Measurements from ENCODE around the gene ANKRD17. TPM values are rescaled to one million over a fixed set of nuclear protein-coding genes. Genes with fewer than 3 reads are reported as not detected.

The ANKRD17 gene
- total RNA-seq, 3 donors from 2014 or later, result 65.7 to 66.2 (median 66.1) TPM

DNA sequence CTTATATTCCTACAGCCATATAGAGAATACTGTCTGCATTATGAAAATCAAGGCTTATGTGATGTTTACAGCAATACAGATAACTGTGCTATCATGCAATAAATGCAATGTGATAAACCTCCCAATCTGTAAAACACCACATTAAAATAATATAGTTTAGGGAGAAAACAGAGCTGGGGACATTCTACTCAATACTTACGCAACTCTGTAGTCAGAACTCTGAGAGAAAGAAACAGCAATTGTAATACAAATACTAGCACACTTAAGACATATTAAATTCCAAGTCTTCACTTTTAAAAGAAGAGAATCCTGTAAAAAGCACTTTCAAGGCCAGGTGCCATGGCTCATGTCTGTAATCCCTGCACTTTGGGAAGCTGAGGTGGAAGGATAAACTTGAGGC, 61.4 kb downstream of the ANKRD17 start:
- H3K27me3 Mint-ChIP-seq (ENCODE audit: low read depth), result no peaks in the 10 kb centered on the region
- DNase-seq (no peak), ATAC-seq (no peak)
- H3K4me1 Mint-ChIP-seq (ENCODE audit: low read depth), result peaks cover 33% of the 10 kb centered on the region
- no peaks in the 10 kb centered on the region for H3K9me3 Mint-ChIP-seq
- peaks cover 14% of the 10 kb centered on the region for H3K36me3 Mint-ChIP-seq (ENCODE audit: insufficient read depth)
- H3K4me3 Mint-ChIP-seq, result no peak overlapping the region

DNA sequence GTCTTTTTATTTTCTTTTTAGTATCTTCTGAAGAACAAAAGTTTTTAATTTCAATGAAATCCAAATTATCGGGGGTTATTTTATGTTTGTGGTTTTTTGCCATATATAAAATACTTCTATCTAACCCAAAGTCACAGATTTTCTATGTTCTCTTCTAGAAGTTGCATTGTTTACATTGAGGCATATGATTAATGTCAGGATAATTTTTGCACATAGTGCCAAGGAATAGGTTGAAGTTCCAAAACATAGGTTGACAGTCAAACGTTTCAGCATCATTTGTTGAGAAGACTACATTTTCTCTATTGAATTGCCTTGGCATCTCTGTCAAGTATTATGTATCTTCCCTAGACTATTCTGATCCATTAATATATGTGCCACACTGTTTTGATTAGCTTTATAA, 64.5 kb downstream of the ANKRD17 start:
- Mint-ChIP-seq H3K4me3 (no peak overlapping the region), H3K9me3 (no peaks in the 10 kb centered on the region), H3K4me1 (ENCODE audit: low read depth) (peaks cover 29% of the 10 kb centered on the region), H3K27me3 (ENCODE audit: low read depth) (no peaks in the 10 kb centered on the region), H3K36me3 (ENCODE audit: insufficient read depth) (peaks cover 17% of the 10 kb centered on the region)
- ATAC-seq (no peak), DNase-seq (no peak)

DNA sequence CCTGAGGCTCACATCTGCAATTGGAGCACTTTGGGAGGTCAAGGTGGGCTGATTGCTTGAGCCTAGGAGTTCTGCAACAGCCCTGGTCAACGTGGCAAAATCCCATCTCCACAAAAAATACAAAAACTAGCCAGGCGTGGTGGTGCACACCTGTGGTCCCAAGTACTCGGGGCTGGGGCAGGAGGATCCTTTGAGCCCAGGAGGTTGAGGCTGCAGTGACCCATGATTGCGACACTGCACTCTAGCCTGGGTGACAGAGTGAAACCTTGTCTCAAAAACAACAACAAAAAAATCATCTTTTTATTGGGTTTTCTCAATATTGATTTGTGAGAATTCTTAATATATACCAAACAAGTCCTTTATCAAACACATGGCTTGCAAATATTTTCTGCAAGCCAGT, 64.9 kb downstream of the ANKRD17 start:
- DNase-seq, result no peak
- peaks cover 18% of the 10 kb centered on the region for H3K36me3 Mint-ChIP-seq (ENCODE audit: insufficient read depth)
- H3K4me3 Mint-ChIP-seq, result no peak overlapping the region
- ATAC-seq, result no peak
- no peaks in the 10 kb centered on the region for H3K9me3 Mint-ChIP-seq
- peaks cover 25% of the 10 kb centered on the region for H3K4me1 Mint-ChIP-seq (ENCODE audit: low read depth)
- H3K27me3 Mint-ChIP-seq (ENCODE audit: low read depth), result no peaks in the 10 kb centered on the region

DNA sequence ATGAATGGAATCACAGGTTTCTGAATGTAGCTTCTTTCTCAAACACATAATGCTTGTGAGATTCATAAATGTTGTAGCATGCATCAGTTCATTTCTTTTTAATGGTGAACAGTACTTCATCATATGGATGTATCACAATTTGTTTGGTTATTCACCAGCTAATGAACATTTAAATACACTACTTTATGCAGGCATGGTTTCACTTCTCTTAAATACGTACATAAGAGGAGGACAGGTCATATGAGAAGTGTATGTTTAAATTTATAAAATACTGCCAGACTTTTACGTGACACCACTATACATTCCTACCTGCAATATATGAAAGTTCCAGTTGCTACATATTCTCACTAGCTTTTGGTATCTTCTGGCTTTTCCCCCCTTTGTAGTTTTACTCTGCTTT, 65.4 kb downstream of the ANKRD17 start:
- ATAC-seq, result no peak
- Mint-ChIP-seq H3K36me3 (ENCODE audit: insufficient read depth) (peaks cover 18% of the 10 kb centered on the region), H3K4me1 (ENCODE audit: low read depth) (peaks cover 26% of the 10 kb centered on the region), H3K4me3 (no peak overlapping the region), H3K27me3 (ENCODE audit: low read depth) (no peaks in the 10 kb centered on the region), H3K9me3 (no peaks in the 10 kb centered on the region)
- no peak for DNase-seq

DNA sequence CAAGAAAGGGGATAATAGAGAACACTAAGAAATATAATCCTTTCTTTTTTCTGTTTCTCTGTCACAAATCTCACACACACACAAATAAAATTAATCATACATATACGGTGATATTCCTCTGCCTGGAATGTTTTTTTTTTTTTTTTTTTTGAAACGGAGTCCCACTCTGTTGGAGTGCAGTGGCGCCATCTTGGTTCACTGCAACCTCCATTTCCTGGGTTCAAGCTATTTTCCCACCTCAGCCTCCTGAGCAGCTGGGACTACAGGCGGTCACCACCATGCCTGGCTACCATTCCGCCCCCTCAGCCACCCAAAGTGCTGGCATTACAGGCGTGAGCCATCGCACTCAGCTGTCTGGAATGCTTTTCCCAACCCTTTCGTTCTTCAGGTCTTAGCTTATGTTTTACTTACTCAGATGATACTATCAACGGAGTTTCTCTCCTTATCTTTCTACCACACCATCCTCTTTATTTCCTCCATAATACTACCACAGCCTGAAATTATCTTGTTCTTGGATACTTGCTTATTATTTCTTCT, 69.3 kb downstream of the ANKRD17 start:
- Mint-ChIP-seq H3K4me3 (no peak overlapping the region), H3K36me3 (ENCODE audit: insufficient read depth) (peaks cover 25% of the 10 kb centered on the region), H3K27me3 (ENCODE audit: low read depth) (no peaks in the 10 kb centered on the region), H3K4me1 (ENCODE audit: low read depth) (peaks cover 35% of the 10 kb centered on the region), H3K9me3 (no peaks in the 10 kb centered on the region)
- ATAC-seq, result no peak
- DNase-seq, result no peak

DNA sequence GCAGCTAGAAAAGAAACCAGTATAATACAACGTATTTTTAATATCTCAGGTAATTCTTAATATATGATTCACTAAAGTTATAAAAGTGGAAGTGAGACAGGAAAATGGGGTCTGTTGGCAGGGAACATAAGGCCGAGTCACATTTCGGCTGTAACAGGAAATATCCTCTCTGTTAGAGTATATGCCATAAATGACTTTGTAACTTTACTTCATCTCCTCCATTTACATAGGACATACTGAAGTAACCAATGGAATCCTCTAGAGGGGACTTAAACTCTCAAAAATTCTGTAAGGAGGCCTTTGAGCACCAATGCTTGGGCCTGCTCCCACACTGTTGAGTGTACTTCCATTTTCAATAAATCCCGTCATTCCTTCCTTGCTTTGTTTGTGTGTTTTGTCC, 71.3 kb downstream of the ANKRD17 start:
- peaks cover 28% of the 10 kb centered on the region for H3K4me1 Mint-ChIP-seq (ENCODE audit: low read depth)
- no peaks in the 10 kb centered on the region for H3K9me3 Mint-ChIP-seq
- DNase-seq, result no peak
- peaks cover 29% of the 10 kb centered on the region for H3K36me3 Mint-ChIP-seq (ENCODE audit: insufficient read depth)
- H3K27me3 Mint-ChIP-seq (ENCODE audit: low read depth), result no peaks in the 10 kb centered on the region
- ATAC-seq, result no peak
- no peak overlapping the region for H3K4me3 Mint-ChIP-seq

DNA sequence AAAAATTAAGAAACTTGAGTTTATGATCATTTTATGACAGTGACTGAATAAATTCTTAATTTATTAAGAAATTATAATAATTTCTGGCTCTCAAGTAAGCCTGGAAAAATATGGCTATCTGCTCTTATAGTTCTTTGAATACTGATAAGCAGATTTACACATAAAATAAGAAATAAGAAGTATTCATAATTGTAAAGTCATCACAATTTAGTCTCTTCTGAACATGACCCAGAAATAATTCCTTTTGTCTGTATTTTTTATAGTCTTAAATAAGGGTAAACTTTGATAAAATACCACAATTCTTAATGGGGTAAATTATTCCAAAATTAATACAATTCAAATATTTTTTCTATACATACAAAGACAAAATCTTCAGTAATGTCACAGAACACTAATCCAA, 72.7 kb downstream of the ANKRD17 start:
- DNase-seq (no peak), ATAC-seq (no peak)
- Mint-ChIP-seq H3K4me1 (ENCODE audit: low read depth) (peaks cover 27% of the 10 kb centered on the region), H3K9me3 (no peaks in the 10 kb centered on the region), H3K27me3 (ENCODE audit: low read depth) (no peaks in the 10 kb centered on the region), H3K4me3 (no peak overlapping the region), H3K36me3 (ENCODE audit: insufficient read depth) (peaks cover 28% of the 10 kb centered on the region)

DNA sequence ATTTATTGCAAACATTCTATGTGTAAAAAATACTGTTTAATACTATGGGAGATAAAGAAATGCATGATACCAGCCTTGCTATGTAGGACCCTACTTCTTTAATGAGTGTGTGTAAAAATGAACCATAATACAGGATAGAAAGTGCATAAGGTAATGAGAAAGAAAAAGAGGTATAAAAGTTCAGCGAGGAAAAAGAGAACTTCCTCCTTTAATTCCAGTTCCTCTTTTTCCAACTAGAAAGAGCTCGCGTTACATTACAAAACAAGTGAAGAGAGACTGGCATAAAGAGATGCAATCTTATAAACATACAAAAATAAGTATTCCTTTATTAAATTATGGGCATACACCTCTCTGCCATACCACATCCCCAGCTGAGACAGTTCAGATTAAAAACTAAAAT, 77.4 kb downstream of the ANKRD17 start:
- Mint-ChIP-seq H3K4me1 (ENCODE audit: low read depth) (peaks cover 31% of the 10 kb centered on the region), H3K36me3 (ENCODE audit: insufficient read depth) (peaks cover 18% of the 10 kb centered on the region), H3K9me3 (peaks cover 2% of the 10 kb centered on the region), H3K4me3 (no peak overlapping the region), H3K27me3 (ENCODE audit: low read depth) (no peaks in the 10 kb centered on the region)
- ATAC-seq (no peak), DNase-seq (no peak)

DNA sequence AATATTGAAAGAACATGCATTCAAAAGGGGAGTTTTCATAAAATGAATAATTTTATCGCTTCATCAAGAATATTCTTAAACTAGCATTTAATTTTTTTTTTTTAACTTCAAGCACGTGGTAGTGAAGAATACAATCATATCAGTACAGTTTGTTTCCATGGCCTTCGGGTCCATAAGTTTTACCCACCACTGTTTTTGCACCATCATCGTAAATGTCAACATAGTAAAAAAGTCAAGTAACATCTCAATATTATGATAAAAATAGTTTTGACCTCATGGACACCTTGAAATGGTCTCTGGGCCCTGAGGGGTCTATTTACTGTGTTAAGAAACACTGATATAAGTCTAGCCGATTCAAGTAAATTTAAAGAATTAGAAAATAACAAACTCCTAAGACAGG, 80.2 kb downstream of the ANKRD17 start:
- Mint-ChIP-seq H3K27me3 (ENCODE audit: low read depth) (no peaks in the 10 kb centered on the region), H3K4me3 (no peak overlapping the region), H3K9me3 (peaks cover 24% of the 10 kb centered on the region), H3K4me1 (ENCODE audit: low read depth) (peaks cover 44% of the 10 kb centered on the region), H3K36me3 (ENCODE audit: insufficient read depth) (peaks cover 42% of the 10 kb centered on the region)
- ATAC-seq (no peak), DNase-seq (no peak)

DNA sequence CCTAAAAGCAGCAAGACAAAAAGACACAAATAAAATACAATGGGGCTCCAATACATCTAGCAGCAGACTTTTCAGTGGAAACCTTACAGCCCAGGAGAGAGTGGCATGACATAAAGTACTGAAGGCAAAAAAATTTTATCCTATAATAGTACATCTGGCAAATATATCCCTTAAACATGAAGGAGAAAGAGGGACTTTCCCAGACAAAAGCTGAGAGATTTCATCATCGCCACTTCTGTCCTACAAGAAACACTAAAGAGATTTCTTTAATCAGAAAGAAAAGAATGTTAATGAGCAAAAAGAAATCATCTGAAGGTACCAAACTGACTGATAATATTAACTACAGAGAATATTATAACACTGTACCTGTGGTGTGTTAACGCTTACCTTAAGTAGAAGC, 86.4 kb downstream of the ANKRD17 start:
- H3K27me3 Mint-ChIP-seq (ENCODE audit: low read depth), result no peaks in the 10 kb centered on the region
- peaks cover 84% of the 10 kb centered on the region for H3K36me3 Mint-ChIP-seq (ENCODE audit: insufficient read depth)
- peaks cover 27% of the 10 kb centered on the region for H3K4me1 Mint-ChIP-seq (ENCODE audit: low read depth)
- no peak overlapping the region for H3K4me3 Mint-ChIP-seq
- H3K9me3 Mint-ChIP-seq, result peaks cover 30% of the 10 kb centered on the region
- DNase-seq (no peak), ATAC-seq (no peak)

DNA sequence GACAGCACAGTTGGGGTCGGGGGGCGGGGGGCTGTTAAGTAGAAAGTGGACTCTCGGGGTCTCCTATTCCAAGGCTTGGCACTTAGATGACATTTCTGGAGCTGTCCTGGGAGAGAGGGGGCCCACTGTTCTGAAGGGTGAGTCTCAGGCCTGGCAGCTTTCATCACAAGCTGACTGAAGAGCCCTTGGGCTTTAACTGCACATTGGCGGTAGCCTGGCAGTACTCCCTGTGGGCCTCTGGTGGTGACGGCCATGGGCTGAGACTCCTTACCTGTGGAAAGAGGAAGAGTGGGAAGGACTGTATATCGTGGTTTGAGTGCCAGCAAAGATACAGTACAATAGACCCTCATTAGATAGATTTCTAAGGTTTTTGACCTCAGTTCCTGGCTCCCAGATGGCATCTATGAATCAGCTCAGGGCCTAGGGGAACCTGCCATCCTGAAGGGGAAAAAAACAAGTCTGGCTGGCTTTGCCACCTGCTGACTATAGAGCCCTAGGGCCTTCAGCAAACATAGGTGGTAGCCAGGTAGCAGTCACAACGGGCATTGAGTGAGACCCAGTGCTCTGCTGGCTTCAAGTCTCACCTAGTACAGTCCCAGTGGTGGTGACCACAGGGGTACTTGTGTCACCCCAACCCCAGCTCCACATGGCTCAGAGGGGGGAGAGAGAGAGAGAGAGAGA, 87.9 kb downstream of the ANKRD17 start:
- DNase-seq (no peak), ATAC-seq (no peak)
- Mint-ChIP-seq H3K27me3 (ENCODE audit: low read depth) (no peaks in the 10 kb centered on the region), H3K4me1 (ENCODE audit: low read depth) (peaks cover 21% of the 10 kb centered on the region), H3K4me3 (no peak overlapping the region), H3K9me3 (peaks cover 29% of the 10 kb centered on the region), H3K36me3 (ENCODE audit: insufficient read depth) (peaks cover 82% of the 10 kb centered on the region)

DNA sequence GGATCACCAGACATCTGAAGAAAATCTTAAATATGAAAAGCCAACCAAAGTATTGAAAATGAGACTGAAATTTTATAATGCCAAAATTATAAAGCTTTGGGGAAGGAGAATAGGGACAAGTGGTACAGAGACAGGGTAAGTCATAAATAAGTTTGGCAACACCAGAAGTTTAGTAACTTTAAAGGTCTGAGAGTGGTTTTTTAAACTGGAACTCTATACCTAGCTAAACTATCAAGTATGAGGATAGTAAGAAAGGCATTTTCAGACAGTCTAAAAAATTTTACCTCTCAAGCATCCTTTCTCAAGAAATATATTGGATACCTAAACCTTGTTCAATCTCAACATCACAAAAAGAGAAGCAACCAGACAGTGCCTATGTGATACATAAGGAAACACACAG, 92.4 kb downstream of the ANKRD17 start:
- Mint-ChIP-seq H3K36me3 (ENCODE audit: insufficient read depth) (peaks cover 57% of the 10 kb centered on the region), H3K4me1 (ENCODE audit: low read depth) (peaks cover 2% of the 10 kb centered on the region), H3K4me3 (no peak overlapping the region), H3K27me3 (ENCODE audit: low read depth) (no peaks in the 10 kb centered on the region), H3K9me3 (peaks cover 8% of the 10 kb centered on the region)
- DNase-seq (no peak), ATAC-seq (no peak)

DNA sequence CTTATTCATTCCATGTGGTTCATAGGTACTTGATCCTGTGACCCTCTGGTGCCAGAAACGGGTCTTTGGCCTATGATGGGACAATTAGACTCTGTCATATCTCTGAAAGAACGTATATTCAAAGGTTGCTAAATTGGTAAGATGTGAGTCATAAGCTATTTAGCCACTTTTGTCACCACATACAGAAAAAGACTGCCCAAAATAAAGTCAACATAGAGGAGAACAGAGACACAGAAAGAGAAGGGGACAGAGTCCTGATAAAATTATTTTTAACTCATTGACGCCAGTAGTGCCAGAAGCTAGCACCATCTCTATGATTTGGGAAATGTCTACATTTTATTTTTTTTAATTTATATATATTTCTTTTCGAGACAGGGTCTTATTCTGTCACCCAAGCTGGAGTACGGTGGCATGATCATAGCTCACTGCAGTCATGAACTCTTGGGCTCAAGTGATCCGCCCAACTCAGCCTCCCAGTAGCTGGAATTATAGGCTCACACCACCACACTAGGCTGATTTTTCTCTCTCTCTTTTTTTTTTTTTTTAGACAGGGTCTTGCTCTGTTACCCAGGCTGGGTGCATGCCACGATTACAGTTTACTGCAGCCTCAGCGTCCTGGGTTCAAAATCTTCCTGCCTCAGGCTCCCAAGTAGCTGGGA, 96.9 kb downstream of the ANKRD17 start:
- peaks cover 50% of the 10 kb centered on the region for H3K36me3 Mint-ChIP-seq (ENCODE audit: insufficient read depth)
- H3K27me3 Mint-ChIP-seq (ENCODE audit: low read depth), result no peaks in the 10 kb centered on the region
- no peak for ATAC-seq
- no peak overlapping the region for H3K4me3 Mint-ChIP-seq
- H3K4me1 Mint-ChIP-seq (ENCODE audit: low read depth), result peaks cover 2% of the 10 kb centered on the region
- peaks cover 3% of the 10 kb centered on the region for H3K9me3 Mint-ChIP-seq
- no peak for DNase-seq

DNA sequence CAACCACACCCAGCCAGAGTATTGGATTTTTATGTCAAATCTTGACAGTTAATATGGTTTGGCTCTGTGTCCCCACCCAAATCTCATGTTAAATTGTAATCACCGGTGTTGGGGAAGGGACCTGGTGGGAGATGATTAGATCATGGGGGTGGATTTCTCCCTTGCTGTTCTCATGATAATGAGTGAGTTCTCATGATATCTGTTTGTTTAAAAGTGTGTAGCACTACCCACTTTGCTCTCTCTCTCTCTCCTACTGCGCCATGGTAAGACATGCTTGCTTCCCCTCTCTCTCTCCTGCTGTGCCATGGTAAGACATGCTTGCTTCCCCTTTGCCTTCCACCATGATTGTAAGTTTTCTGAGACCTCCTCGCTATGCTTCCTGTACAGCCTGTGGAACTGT, 102.2 kb downstream of the ANKRD17 start:
- H3K4me1 Mint-ChIP-seq (ENCODE audit: low read depth), result no peaks in the 10 kb centered on the region

DNA sequence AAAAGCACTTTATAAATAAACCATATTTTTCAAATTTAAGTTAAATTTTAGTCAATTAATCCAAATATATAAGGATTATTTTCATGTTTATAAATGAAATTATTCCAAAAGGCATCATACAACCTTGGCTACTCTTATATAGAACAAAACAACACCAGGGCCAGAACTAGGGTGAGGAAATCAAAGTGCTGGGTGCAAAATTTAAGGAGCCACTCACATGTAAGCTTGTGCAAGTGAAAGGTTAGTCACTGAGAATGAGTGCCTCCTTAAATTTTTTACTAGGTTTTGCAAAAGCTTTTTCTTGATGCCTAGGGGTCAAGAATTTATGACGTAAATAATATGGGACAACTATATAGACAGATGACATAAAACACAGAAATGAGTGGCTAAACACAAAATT, 105.7 kb downstream of the ANKRD17 start:
- Mint-ChIP-seq H3K9me3 (no peaks in the 10 kb centered on the region), H3K4me3 (no peak overlapping the region), H3K4me1 (ENCODE audit: low read depth) (no peaks in the 10 kb centered on the region), H3K36me3 (ENCODE audit: insufficient read depth) (peaks cover 38% of the 10 kb centered on the region), H3K27me3 (ENCODE audit: low read depth) (no peaks in the 10 kb centered on the region)
- DNase-seq (no peak), ATAC-seq (no peak)

More for the DNA sequence above, 102.2 kb downstream of the ANKRD17 start:
- Mint-ChIP-seq H3K27me3 (ENCODE audit: low read depth) (no peaks in the 10 kb centered on the region), H3K9me3 (no peaks in the 10 kb centered on the region), H3K36me3 (ENCODE audit: insufficient read depth) (peaks cover 37% of the 10 kb centered on the region), H3K4me3 (no peak overlapping the region)
- ATAC-seq (no peak), DNase-seq (no peak)
